ENCODE results near the gene AKAP3. TPM values are rescaled to one million over a fixed set of nuclear protein-coding genes. Genes with fewer than 3 reads are reported as not detected.

AKAP3 gene
- total RNA-seq, 1 experiment from 2014 or later, result 0.26 TPM

- ATAC-seq, result no peak
- Histone ChIP-seq H3K27ac (ENCODE audit: low read length) (no peak overlapping the region), H3K27me3 (ENCODE audit: control insufficient read depth, insufficient read depth, low read length) (no peaks in the 10 kb centered on the region), H3K9me3 (ENCODE audit: control insufficient read depth, insufficient read depth, low read depth, low read length) (no peaks in the 10 kb centered on the region), H3K4me1 (ENCODE audit: control insufficient read depth, insufficient read depth, low read length) (no peaks in the 10 kb centered on the region), H3K36me3 (ENCODE audit: control insufficient read depth, insufficient read depth, low read length) (peaks cover 10% of the 10 kb centered on the region; the same call in 1 of the 2 replicates), H3K4me3 (ENCODE audit: low read depth in 2 of 2, low read length in 2 of 2) (no peak overlapping the region)
- in situ Hi-C loops (cut with HindIII; ENCODE audit: low pct_unique_long_range_greater_than_20kb, low sequenced_read_pairs) (no loop called here), intact Hi-C loops (cut with micrococcal nuclease; ENCODE audit: unreplicated experiment) (no loop called here)
- ChIA-PET CTCF (no interaction called here), POLR2A (no interaction called here)
- DNase-seq (ENCODE audit: low read depth, low spot score), result no peak
- TF ChIP-seq TCF7L2 (IDR thresholded peaks at IDR 0.05; ENCODE audit: low read depth, low read length) (no peak), POLR2AphosphoS5 (IDR thresholded peaks at IDR 0.05; ENCODE audit: low read depth, low read length) (no peak), REST (IDR thresholded peaks at IDR 0.05; ENCODE audit: insufficient read depth in 1 of 2, low read depth in 2 of 2, low read length in 1 of 2) (no peak), SIN3A (IDR thresholded peaks at IDR 0.05; ENCODE audit: borderline replicate concordance, insufficient read depth, low read depth, low read length) (no peak), CTCF (IDR thresholded peaks at IDR 0.05) (no peak)
- no TSS peak for BruUV-seq (replicated peaks)
These were observed 16.4 kb upstream of the AKAP3 start for GRCh38 chr12:4665236-4665635.

DNA sequence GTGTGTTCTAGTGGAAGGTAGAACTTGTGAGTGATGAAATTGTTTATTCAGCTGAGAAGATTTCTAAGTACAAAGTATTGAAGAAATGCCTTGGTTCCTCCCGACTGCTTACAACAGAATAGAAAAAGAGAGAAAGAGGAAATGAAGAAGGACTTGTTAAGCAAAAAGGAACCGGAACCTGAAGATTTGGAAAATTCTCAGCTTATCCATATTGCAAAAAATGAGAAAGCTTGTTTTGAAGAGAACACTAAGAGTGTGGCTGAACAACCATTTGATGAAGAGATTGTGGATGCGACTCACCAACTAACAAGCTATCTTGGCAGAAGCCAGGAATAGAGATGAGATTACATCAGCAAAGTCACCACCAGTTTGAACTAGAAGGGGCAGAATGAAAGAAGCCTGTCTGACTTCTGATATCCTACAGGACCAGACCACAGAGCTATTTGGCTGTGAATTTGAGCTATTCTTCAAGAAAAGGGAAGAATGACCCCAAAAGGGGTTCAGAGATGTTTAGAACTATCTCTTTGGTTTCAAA lies 15.2 kb upstream of the AKAP3 start:
- POLR2A ChIA-PET, result no interaction called here
- intact Hi-C loops (cut with micrococcal nuclease; ENCODE audit: unreplicated experiment) (no loop called here), in situ Hi-C loops (cut with HindIII; ENCODE audit: low pct_unique_long_range_greater_than_20kb, low sequenced_read_pairs) (no loop called here)
- CTCF ChIA-PET, result no interaction called here
- no peak for TF ChIP-seq REST (IDR thresholded peaks at IDR 0.05; ENCODE audit: insufficient read depth in 1 of 2, low read depth in 2 of 2, low read length in 1 of 2)
- ATAC-seq (no peak), DNase-seq (ENCODE audit: low read depth, low spot score) (no peak)
- H3K4me3 ChIP-seq (ENCODE audit: low read depth in 2 of 2, low read length in 2 of 2), result no peak overlapping the region
- no peak overlapping the region for H3K27ac ChIP-seq (ENCODE audit: low read length)
- no peaks in the 10 kb centered on the region for H3K4me1 ChIP-seq (ENCODE audit: control insufficient read depth, insufficient read depth, low read length)
- H3K36me3 ChIP-seq (ENCODE audit: control insufficient read depth, insufficient read depth, low read length), result peaks cover 4% of the 10 kb centered on the region; the same call in 1 of the 2 replicates
- H3K27me3 ChIP-seq (ENCODE audit: control insufficient read depth, insufficient read depth, low read length), result no peaks in the 10 kb centered on the region
- no peaks in the 10 kb centered on the region for H3K9me3 ChIP-seq (ENCODE audit: control insufficient read depth, insufficient read depth, low read depth, low read length)
- no TSS peak for BruUV-seq (replicated peaks)

Data from Panc1 (cell line).